ENCODE data around the gene ELF1. TPM values are rescaled to one million over a fixed set of nuclear protein-coding genes. Genes with fewer than 3 reads are reported as not detected.

ELF1 gene
- total RNA-seq, 1 donor from 2014 or later = 36.7 TPM

Other genes starting within 250 kb of the ELF1 start
- 30.0 TPM for gene MRPS31, start 248.1 kb downstream of the ELF1 start, total RNA-seq
- 4.8 TPM for gene SLC25A15, start 229.7 kb downstream of the ELF1 start, total RNA-seq
- 20.3 TPM for gene WBP4, start 42.2 kb upstream of the ELF1 start, total RNA-seq
- gene KBTBD6, start 113.5 kb upstream of the ELF1 start, total RNA-seq = 7.7 TPM
- gene KBTBD7, start 175.3 kb upstream of the ELF1 start, total RNA-seq = 5.9 TPM
- gene MTRF1, start 244.3 kb upstream of the ELF1 start, total RNA-seq = 15.0 TPM

All from Right ventricle myocardium inferior (tissue), 1 donor.